Mucosa of gallbladder (tissue), 1 donor: ENCODE results near the gene SPOCD1. TPM values are rescaled to one million over a fixed set of nuclear protein-coding genes. Genes with fewer than 3 reads are reported as not detected.

Source experiments
- total RNA-seq: library from RNA; stranded (reverse); gene quantifications from one replicate; pipeline ENCODE4 v1.2.1, GENCODE V29; 2021
- donor health status: DM: no; HTN: no; CAD: no.

Gene SPOCD1
- total RNA-seq, 1 donor from 2014 or later: 1.8 TPM

Other genes starting within 250 kb of the SPOCD1 start
- 169 TPM for gene TINAGL1, start 239.5 kb downstream of the SPOCD1 start, total RNA-seq
- gene HCRTR1, start 198.3 kb downstream of the SPOCD1 start, total RNA-seq: not detected
- 66.3 TPM for gene PEF1, start 171.1 kb downstream of the SPOCD1 start, total RNA-seq
- gene COL16A1, start 112.0 kb downstream of the SPOCD1 start, total RNA-seq: 52.5 TPM
- 6.0 TPM for gene ADGRB2, start 51.7 kb downstream of the SPOCD1 start, total RNA-seq
- gene PTP4A2, start 122.3 kb upstream of the SPOCD1 start, total RNA-seq: 274 TPM
- gene KHDRBS1, start 197.8 kb upstream of the SPOCD1 start, total RNA-seq: 99.4 TPM